Calu3 (cell line): ENCODE results near the gene COL13A1. TPM values are rescaled to one million over a fixed set of nuclear protein-coding genes. Genes with fewer than 3 reads are reported as not detected.

ENCODE experiments used
- BruUV-seq: library from RNA; stranded (reverse); fragments of 400-500 nt; replicated peaks from 2 replicates; lab custom pipeline; 2021; lab: Mats Ljungman, UMichigan
- CTCF ChIA-PET: fragments of 300-600 bp; sonication (Branson Sonifier 250); formaldehyde crosslinking; loops from one replicate; lab custom pipeline; 2022; ENCODE audit warnings: antibody characterized with exemption; lab: Charles Lee
- DNase-seq: peaks from one replicate; pipeline ENCODE4 v3.0.0; 2022
- H3K27ac Mint-ChIP-seq: one replicate; pipeline ENCODE4 v1.8.0; 2022; ENCODE audit warnings: mixed read lengths; ENCODE audit not compliant: unreplicated experiment
- H3K27me3 Mint-ChIP-seq: one replicate; pipeline ENCODE4 v1.8.0; 2022; ENCODE audit warnings: mixed read lengths; ENCODE audit not compliant: unreplicated experiment
- H3K36me3 Mint-ChIP-seq: one replicate; pipeline ENCODE4 v1.8.0; 2022; ENCODE audit warnings: mild to moderate bottlenecking, moderate library complexity, mixed read lengths; ENCODE audit not compliant: insufficient read depth, unreplicated experiment
- H3K4me1 Mint-ChIP-seq: one replicate; pipeline ENCODE4 v1.8.0; 2022; ENCODE audit warnings: mild to moderate bottlenecking, low read depth, mixed read lengths; ENCODE audit not compliant: unreplicated experiment
- H3K4me3 Mint-ChIP-seq: one replicate; pipeline ENCODE4 v1.8.0; 2022; ENCODE audit warnings: mild to moderate bottlenecking, low read depth, moderate library complexity, mixed read lengths; ENCODE audit not compliant: unreplicated experiment
- H3K9me3 Mint-ChIP-seq: one replicate; pipeline ENCODE4 v1.8.0; 2022; ENCODE audit warnings: low read depth, mixed read lengths; ENCODE audit not compliant: unreplicated experiment
- CTCF ChIP-seq: fragments of 200-600 bp; IDR thresholded peaks from one replicate; pipeline ENCODE4 v1.8.0; 2022; ENCODE audit warnings: antibody characterized with exemption; ENCODE audit not compliant: unreplicated experiment
- intact Hi-C: fragments of 100-400 bp; cut with micrococcal nuclease; formaldehyde crosslinking; loops from one replicate; pipeline ENCODE4 v1.10.0; 2022; ENCODE audit not compliant: unreplicated experiment
- total RNA-seq: library from RNA; stranded (reverse); gene quantifications from 2 replicates; pipeline ENCODE4 v1.2.3, GENCODE V29; 2022

The COL13A1 gene
- total RNA-seq, 1 experiment from 2014 or later = 0.24 TPM

GRCh38 chr10:69913606-69914382 is 112.1 kb downstream of the COL13A1 start:
- no peak for DNase-seq
- H3K9me3 Mint-ChIP-seq = no peaks in the 10 kb centered on the region
- TF ChIP-seq CTCF = no peak
- intact Hi-C loops = loop anchor here (1.0 to 5.0 kb wide), 5 partner anchors 30 to 171 kb away; partner anchors contain the start of gene COL13A1
- CTCF ChIA-PET = interaction anchor here (0.6 to 2.5 kb wide), 22 partner anchors 9 to 825 kb away, joined by 3 to 37 read pairs (median 5); no protein-coding TSS in a partner anchor
- H3K27me3 Mint-ChIP-seq = peaks cover 98% of the 10 kb centered on the region
- H3K36me3 Mint-ChIP-seq = no peaks in the 10 kb centered on the region
- H3K27ac Mint-ChIP-seq = no peak overlapping the region
- BruUV-seq = no TSS peak
- H3K4me1 Mint-ChIP-seq = no peaks in the 10 kb centered on the region
- no peak overlapping the region for H3K4me3 Mint-ChIP-seq

- Mint-ChIP-seq H3K4me3 (no peak overlapping the region), H3K4me1 (no peaks in the 10 kb centered on the region), H3K36me3 (no peaks in the 10 kb centered on the region), H3K27ac (no peak overlapping the region), H3K9me3 (no peaks in the 10 kb centered on the region), H3K27me3 (peaks cover 98% of the 10 kb centered on the region)
- peak; percentile 99 for TF ChIP-seq CTCF
- BruUV-seq = no TSS peak
- intact Hi-C loops = loop anchor here (1.0 to 5.0 kb wide), 5 partner anchors 31 to 172 kb away; partner anchors contain the start of gene COL13A1
- DNase-seq = peak; percentile 80
- CTCF ChIA-PET = interaction anchor here (0.6 to 2.5 kb wide), 27 partner anchors 10 to 824 kb away, joined by 3 to 37 read pairs (median 5); partner anchors contain the start of gene TYSND1
Observed at GRCh38 chr10:69914398-69915214, 112.9 kb downstream of the COL13A1 start.

- Mint-ChIP-seq H3K4me3 (no peak overlapping the region), H3K36me3 (no peaks in the 10 kb centered on the region), H3K9me3 (no peaks in the 10 kb centered on the region), H3K27me3 (peaks cover 98% of the 10 kb centered on the region), H3K4me1 (no peaks in the 10 kb centered on the region), H3K27ac (no peak overlapping the region)
- BruUV-seq = no TSS peak
- DNase-seq = no peak
- intact Hi-C loops = no loop called here
- CTCF ChIA-PET = interaction anchor here (0.7 to 2.5 kb wide), 24 partner anchors 11 to 270 kb away, joined by 3 to 37 read pairs (median 5); partner anchors contain the start of gene TYSND1
- no peak for TF ChIP-seq CTCF
Observed at GRCh38 chr10:69915215-69915560, 113.5 kb downstream of the COL13A1 start.

- DNase-seq = no peak
- CTCF ChIA-PET = interaction anchor here (1.0 to 2.5 kb wide), 5 partner anchors 11 to 130 kb away, joined by 3 to 37 read pairs (median 8); no protein-coding TSS in a partner anchor
- no peak overlapping the region for H3K27ac Mint-ChIP-seq
- H3K27me3 Mint-ChIP-seq = peaks cover 99% of the 10 kb centered on the region
- H3K4me1 Mint-ChIP-seq = no peaks in the 10 kb centered on the region
- no peak for TF ChIP-seq CTCF
- H3K9me3 Mint-ChIP-seq = no peaks in the 10 kb centered on the region
- no peaks in the 10 kb centered on the region for H3K36me3 Mint-ChIP-seq
- intact Hi-C loops = no loop called here
- no TSS peak for BruUV-seq
- no peak overlapping the region for H3K4me3 Mint-ChIP-seq
Observed at GRCh38 chr10:69916118-69916517, 114.4 kb downstream of the COL13A1 start.
